ENCODE measurements around the gene NUBP2.

GRCh38 chr16:1769402-1770300 is 13.1 kb upstream of the NUBP2 start:
- no peak for TF ChIP-seq CTCF (conservative IDR thresholded peaks at IDR 0.05; ENCODE audit: low read depth, low read length)
- no peak for TF ChIP-seq EZH2 (IDR thresholded peaks at IDR 0.05; ENCODE audit: low read length, unreplicated experiment)

All from PC-3 (cell line).